Thyroid gland (tissue), 4 donors: ENCODE data around the gene BLOC1S4. TPM values are rescaled to one million over a fixed set of nuclear protein-coding genes. Genes with fewer than 3 reads are reported as not detected.
"Not testable (repeated sequence)": the region's sequence is repeated elsewhere in the genome, so short reads cannot be mapped to it uniquely, and the experiment has no call there.

Experiments
- DNase-seq, 2 donors: peaks; one replicate each; pipeline ENCODE4 v3.0.0-alpha.2; 2019
- H3K27ac ChIP-seq, 3 donors: fragments of 200-600 bp; sonication (generic); 1 replicate in 2 of 3; 2 replicates in 1 of 3; pipeline ENCODE4 v1.5.1; 2016 to 2019; ENCODE audit warnings: mild to moderate bottlenecking in 1 of 3, moderate library complexity in 1 of 3
- H3K27me3 ChIP-seq: fragments of 200-600 bp; sonication (generic); one replicate; pipeline ENCODE4 v1.5.1; 2019
- H3K36me3 ChIP-seq, 2 donors: fragments of 200-600 bp; sonication (generic); one replicate each; pipeline ENCODE4 v1.5.1; 2016 to 2019
- H3K4me1 ChIP-seq, 2 donors: fragments of 200-600 bp; sonication (generic); one replicate each; pipeline ENCODE4 v1.5.1; 2017 to 2019
- H3K4me3 ChIP-seq, 3 donors: fragments of 200-600 bp; sonication (generic); replicated peaks in 1 of 3; 1 replicate in 2 of 3; 2 replicates in 1 of 3; pipeline ENCODE4 v1.5.1; 2016; ENCODE audit warnings: mild to moderate bottlenecking in 1 of 3
- H3K9me3 ChIP-seq: fragments of 200-600 bp; sonication (generic); one replicate; pipeline ENCODE4 v1.5.1; 2017
- POLR2A ChIP-seq, 2 donors: fragments of 450-650 bp; IDR thresholded peaks; one replicate each; pipeline ENCODE4 v1.6.1; 2017; ENCODE audit warnings: antibody characterized with exemption in 2 of 2, mild to moderate bottlenecking in 2 of 2, moderate library complexity in 1 of 2
- WGBS, 2 donors: methylation state at CpG; one replicate each; pipeline ENCODE4 v1.1.5; 2017; 5-methylcytosine and 5-hydroxymethylcytosine counted together
- intact Hi-C: fragments of 100-400 bp; cut with DNase I; formaldehyde crosslinking; loops from one replicate; pipeline ENCODE4 v1.15.1; 2023
- total RNA-seq, 4 donors: library from RNA; depleted of rRNA; stranded (reverse); fragments of >200 nt; gene quantifications; one replicate each; pipeline ENCODE4 v1.2.3, GENCODE V29; 2016
- TF ChIP-seq, protein P1 (sequence below), 6 experiments: fragments of 200-600 bp in 3 of 6; fragments of 450-650 bp in 3 of 6; sonication (generic) in 3 of 6; IDR thresholded peaks; one replicate each; pipeline ENCODE4 v1.5.1; 2016 to 2019; ENCODE audit warnings: antibody characterized with exemption in 6 of 6, mild to moderate bottlenecking in 2 of 6, inconsistent platforms in 1 of 6, moderate library complexity in 1 of 6

Gene BLOC1S4
- total RNA-seq, 4 donors from 2014 or later: 11.7 to 31.3 (median 22.1) TPM

DNA sequence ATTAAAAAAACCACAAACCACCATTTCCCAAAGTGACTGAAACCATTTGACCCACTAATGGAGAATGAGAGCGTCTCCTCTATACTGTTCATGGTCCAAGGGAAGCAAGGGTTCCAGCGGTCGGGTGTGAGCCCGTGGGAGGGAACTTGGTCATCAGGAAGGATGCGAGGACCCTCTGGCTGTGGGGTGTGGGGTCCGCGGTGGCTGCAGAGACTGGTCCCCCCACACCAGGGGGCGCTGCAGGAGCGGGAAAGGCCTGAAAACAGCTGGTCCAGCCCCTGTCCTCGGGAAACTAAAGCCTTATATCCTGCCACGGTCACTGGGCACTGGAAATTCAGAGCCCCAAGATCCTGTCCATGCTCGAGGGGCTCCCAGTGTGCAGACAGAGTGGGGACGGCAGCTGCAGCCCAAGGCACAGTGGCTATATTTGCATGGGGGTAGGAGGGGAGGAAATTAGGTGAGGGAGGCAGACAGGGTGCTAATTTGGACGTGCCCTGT lies 4.3 kb downstream of the BLOC1S4 start:
- peak; percentile 73 to 86 for DNase-seq
- intact Hi-C loops: loop anchor here (2.0 kb wide), 2 partner anchors 155 to 351 kb away; no protein-coding TSS in a partner anchor
- H3K27me3 ChIP-seq: no peaks in the 10 kb centered on the region
- TF ChIP-seq, protein P1, sequence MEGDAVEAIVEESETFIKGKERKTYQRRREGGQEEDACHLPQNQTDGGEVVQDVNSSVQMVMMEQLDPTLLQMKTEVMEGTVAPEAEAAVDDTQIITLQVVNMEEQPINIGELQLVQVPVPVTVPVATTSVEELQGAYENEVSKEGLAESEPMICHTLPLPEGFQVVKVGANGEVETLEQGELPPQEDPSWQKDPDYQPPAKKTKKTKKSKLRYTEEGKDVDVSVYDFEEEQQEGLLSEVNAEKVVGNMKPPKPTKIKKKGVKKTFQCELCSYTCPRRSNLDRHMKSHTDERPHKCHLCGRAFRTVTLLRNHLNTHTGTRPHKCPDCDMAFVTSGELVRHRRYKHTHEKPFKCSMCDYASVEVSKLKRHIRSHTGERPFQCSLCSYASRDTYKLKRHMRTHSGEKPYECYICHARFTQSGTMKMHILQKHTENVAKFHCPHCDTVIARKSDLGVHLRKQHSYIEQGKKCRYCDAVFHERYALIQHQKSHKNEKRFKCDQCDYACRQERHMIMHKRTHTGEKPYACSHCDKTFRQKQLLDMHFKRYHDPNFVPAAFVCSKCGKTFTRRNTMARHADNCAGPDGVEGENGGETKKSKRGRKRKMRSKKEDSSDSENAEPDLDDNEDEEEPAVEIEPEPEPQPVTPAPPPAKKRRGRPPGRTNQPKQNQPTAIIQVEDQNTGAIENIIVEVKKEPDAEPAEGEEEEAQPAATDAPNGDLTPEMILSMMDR (IDR thresholded peaks at IDR 0.05): peak; percentile 72 to 97 (median 96)
- no peak for TF ChIP-seq POLR2A (IDR thresholded peaks at IDR 0.05)
- peaks cover 7 to 13% of the 10 kb centered on the region in 2 donors for H3K4me1 ChIP-seq
- H3K36me3 ChIP-seq: no peaks in the 10 kb centered on the region
- H3K9me3 ChIP-seq: no peaks in the 10 kb centered on the region
- no peak overlapping the region for H3K27ac ChIP-seq
- H3K4me3 ChIP-seq: no peak overlapping the region
- WGBS, 2 donors: 3 to 6% methylated on average over 14 of the region's 14 CpGs

DNA sequence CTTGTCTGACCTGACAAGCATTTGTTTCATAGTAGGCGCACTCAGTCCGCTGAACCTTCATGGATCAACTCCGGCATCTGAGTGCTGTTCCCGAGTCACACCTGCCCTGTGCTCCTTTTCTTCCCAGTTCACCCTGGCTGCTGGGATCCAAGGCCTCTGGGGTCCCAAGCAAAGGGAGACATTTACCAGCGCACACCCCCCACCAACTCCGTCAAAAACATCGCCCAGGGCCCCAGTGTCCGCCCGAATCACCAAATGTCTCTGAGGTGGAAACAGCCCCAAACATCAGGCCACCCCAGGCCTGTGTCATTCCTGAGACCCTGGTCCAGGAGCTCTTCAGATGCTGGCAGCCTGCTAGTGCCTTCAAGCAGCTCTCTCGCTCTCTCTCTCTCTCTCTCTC lies 5.1 kb downstream of the BLOC1S4 start:
- intact Hi-C loops: loop anchor here (2.0 kb wide), 2 partner anchors 154 to 350 kb away; no protein-coding TSS in a partner anchor
- 98 to 99% methylated on average over 10 of the region's 10 CpGs for whole genome bisulfite sequencing, 2 donors
- no peaks in the 10 kb centered on the region for H3K27me3 ChIP-seq
- no peak for DNase-seq
- H3K4me1 ChIP-seq: peaks cover 7 to 9% of the 10 kb centered on the region in 2 donors
- H3K36me3 ChIP-seq: no peaks in the 10 kb centered on the region
- H3K27ac ChIP-seq: no peak overlapping the region
- no peak overlapping the region for H3K4me3 ChIP-seq
- no peak for TF ChIP-seq POLR2A (IDR thresholded peaks at IDR 0.05)
- TF ChIP-seq, protein P1 (IDR thresholded peaks at IDR 0.05): no peak
- no peaks in the 10 kb centered on the region for H3K9me3 ChIP-seq

DNA sequence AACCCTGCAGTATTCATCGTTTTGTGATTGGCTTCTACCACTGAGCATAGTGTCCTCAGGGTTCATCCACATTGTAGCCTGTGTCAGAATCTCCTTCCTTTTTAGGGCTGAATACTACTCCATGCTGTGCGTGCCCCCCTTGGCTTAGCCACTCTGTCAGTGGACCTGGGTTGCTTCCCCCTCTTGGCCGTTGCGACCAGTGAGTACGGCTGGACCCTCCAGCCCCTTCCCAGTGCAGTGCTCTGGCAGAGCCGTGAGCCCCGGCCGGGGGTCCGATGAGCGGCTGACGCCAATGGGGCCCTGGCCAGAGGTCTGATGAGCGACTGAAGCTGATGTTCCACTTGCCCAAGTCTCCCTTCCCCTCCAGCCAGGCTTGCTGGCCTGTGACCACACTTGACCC lies 6.9 kb downstream of the BLOC1S4 start:
- H3K27ac ChIP-seq: no peak overlapping the region
- DNase-seq: no peak
- no peaks in the 10 kb centered on the region for H3K27me3 ChIP-seq
- H3K4me1 ChIP-seq: peaks cover 0 to 3% of the 10 kb centered on the region in 2 donors
- intact Hi-C loops: no loop called here
- TF ChIP-seq, protein P1 (IDR thresholded peaks at IDR 0.05): no peak
- TF ChIP-seq POLR2A (IDR thresholded peaks at IDR 0.05): no peak
- H3K9me3 ChIP-seq: no peaks in the 10 kb centered on the region
- no peak overlapping the region for H3K4me3 ChIP-seq
- no peaks in the 10 kb centered on the region for H3K36me3 ChIP-seq
- WGBS, 2 donors: 90 to 91% methylated on average over 5 to 12 of the region's 12 CpGs

DNA sequence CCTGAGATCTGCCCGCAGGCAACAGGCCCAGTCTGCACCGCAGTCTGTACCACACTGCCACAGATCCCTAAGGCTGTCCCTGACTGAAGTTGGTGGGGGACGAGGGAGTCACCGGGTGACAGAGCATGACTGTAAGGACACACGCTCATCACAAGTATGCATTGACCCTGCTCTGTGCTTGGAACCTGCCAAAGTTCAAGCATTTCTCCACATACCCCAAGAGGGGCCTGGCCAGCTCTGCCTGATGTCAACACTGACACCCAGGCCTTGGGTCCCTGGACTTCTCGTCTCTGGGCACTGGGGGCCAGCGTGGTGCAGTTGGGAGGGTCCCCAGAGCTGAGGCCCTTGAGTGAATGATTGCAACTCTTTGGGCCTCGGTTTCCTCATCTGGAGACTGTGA lies 7.9 kb downstream of the BLOC1S4 start:
- H3K4me3 ChIP-seq: no peak overlapping the region
- DNase-seq: no peak
- no peak for TF ChIP-seq POLR2A (IDR thresholded peaks at IDR 0.05)
- TF ChIP-seq, protein P1 (IDR thresholded peaks at IDR 0.05): no peak
- intact Hi-C loops: no loop called here
- H3K27me3 ChIP-seq: no peaks in the 10 kb centered on the region
- H3K36me3 ChIP-seq: no peaks in the 10 kb centered on the region
- H3K9me3 ChIP-seq: no peaks in the 10 kb centered on the region
- peaks cover 0 to 3% of the 10 kb centered on the region in 2 donors for H3K4me1 ChIP-seq
- WGBS, 2 donors: 92 to 100% methylated on average over 3 to 6 of the region's 8 CpGs
- no peak overlapping the region for H3K27ac ChIP-seq

DNA sequence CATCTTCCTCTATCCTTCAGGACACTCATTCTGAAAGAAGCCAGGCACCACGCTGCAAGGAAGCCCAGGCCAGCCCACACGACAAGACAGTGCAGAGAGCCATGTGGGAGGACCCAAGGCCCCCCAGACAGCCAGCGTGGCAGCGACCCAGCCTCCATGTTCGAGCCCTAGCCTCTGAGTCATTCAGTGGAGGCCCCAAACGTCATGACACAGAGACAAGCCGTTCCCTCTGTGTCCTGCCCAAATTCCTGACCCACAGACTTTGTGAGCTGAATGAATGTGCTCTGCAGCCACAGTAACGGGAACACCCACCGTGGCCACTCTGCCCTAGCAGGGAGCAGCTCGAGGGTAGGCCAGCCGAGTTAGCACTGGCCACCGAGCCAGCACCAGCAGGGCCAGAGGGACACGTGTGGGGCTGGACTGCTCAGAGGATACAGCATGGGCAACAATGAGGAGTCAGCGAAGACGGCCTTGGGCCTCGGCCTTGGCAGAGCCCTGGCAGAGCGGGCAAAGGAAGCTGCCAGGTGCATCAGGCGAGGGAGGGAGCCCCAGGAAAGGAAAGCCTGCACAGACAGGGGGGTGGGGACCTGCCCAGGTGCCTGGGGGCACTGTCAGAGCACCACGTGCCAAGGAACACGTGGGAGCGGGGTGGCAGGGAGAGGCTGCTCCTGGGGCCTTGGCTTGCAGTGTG lies 8.6 kb downstream of the BLOC1S4 start:
- Histone ChIP-seq H3K36me3 (no peaks in the 10 kb centered on the region), H3K9me3 (no peaks in the 10 kb centered on the region), H3K4me3 (no peak overlapping the region), H3K27ac (no peak overlapping the region), H3K27me3 (no peaks in the 10 kb centered on the region), H3K4me1 (peaks cover 0 to 3% of the 10 kb centered on the region in 2 donors)
- intact Hi-C loops: no loop called here
- no peak for DNase-seq
- no peak for TF ChIP-seq POLR2A (IDR thresholded peaks at IDR 0.05)
- TF ChIP-seq, protein P1 (IDR thresholded peaks at IDR 0.05): no peak
- 85 to 89% methylated on average over 12 to 21 of the region's 21 CpGs for WGBS, 2 donors

DNA sequence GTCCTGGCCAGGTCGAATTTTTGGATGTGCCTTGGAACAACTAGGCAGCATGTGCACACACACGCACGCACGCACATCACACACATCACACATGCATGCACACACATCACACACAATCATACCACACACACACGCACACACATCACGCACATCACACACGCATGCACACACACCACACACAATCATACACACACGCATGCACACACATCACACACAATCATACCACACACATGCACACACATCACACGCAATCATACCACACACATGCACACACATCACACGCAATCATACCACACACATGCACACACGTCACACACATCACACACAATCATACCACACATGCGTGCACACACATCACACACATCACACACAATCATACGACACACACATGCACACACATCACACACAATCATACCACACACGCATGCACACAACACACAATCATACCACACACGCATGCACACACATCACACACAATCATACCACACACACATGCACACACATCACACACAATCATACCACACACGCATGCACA lies 9.5 kb downstream of the BLOC1S4 start:
- DNase-seq, H3K4me1 ChIP-seq, H3K27ac ChIP-seq, H3K36me3 ChIP-seq, H3K27me3 ChIP-seq, intact Hi-C loops, H3K4me3 ChIP-seq, H3K9me3 ChIP-seq: not testable (repeated sequence)
- 93% methylated on average over 16 of the region's 16 CpGs for WGBS, 2 donors
